Activated naive CD8-positive, alpha-beta T cell treated with anti-CD3 and anti-CD28 coated beads, Interleukin-2, amount 50 U/mL, for 16 hours (primary cell): ENCODE results near the gene CLTCL1.
A peak's percentile ranks its signal among the peaks of the same experiment; 100 is the strongest.

Experiments
- DNase-seq: peaks from one replicate; pipeline ENCODE4 v3.0.0-alpha.2; 2020; ENCODE audit warnings: low read depth, low spot score

The CLTCL1 gene

GRCh38 chr22:19196841-19197612, 94.5 kb downstream of the CLTCL1 start:
- no peak for DNase-seq

- DNase-seq = no peak
These were observed 95.5 kb downstream of the CLTCL1 start for GRCh38 chr22:19195796-19196731.

GRCh38 chr22:19194766-19195536, 96.6 kb downstream of the CLTCL1 start:
- no peak for DNase-seq

- no peak for DNase-seq
These were observed 97.6 kb downstream of the CLTCL1 start for GRCh38 chr22:19193879-19194278.

GRCh38 chr22:19187716-19188563, 103.6 kb downstream of the CLTCL1 start:
- no peak for DNase-seq

- no peak for DNase-seq
These were observed 107.1 kb downstream of the CLTCL1 start for GRCh38 chr22:19184276-19184997.

GRCh38 chr22:19183216-19183615, 108.3 kb downstream of the CLTCL1 start:
- no peak for DNase-seq

- no peak for DNase-seq
These were observed 108.9 kb downstream of the CLTCL1 start for GRCh38 chr22:19182472-19183157.

GRCh38 chr22:19181786-19182471, 109.6 kb downstream of the CLTCL1 start:
- no peak for DNase-seq

GRCh38 chr22:19180740-19181410, 110.6 kb downstream of the CLTCL1 start:
- DNase-seq = no peak

GRCh38 chr22:19180234-19180633, 111.3 kb downstream of the CLTCL1 start:
- no peak for DNase-seq

- no peak for DNase-seq
These were observed 111.9 kb downstream of the CLTCL1 start for GRCh38 chr22:19179497-19180048.

- DNase-seq = peak; percentile 53
These were observed 112.6 kb downstream of the CLTCL1 start, which contains the start of gene SLC25A1 for GRCh38 chr22:19178657-19179496. Gene SLC25A1 (minus strand): TSS chr22:19178736. CDS start chr22:19178673, 63 bp downstream.

- peak; percentile 32 for DNase-seq
These were observed 113.4 kb downstream of the CLTCL1 start for GRCh38 chr22:19178065-19178656.

- DNase-seq = no peak
These were observed 114.1 kb downstream of the CLTCL1 start for GRCh38 chr22:19177164-19178064.

GRCh38 chr22:19176732-19177131, 114.8 kb downstream of the CLTCL1 start:
- no peak for DNase-seq
